ENCODE data around the gene EYS. TPM values are rescaled to one million over a fixed set of nuclear protein-coding genes. Genes with fewer than 3 reads are reported as not detected.

The EYS gene
- total RNA-seq, 1 donor from 2014 or later: not detected

- no peak overlapping the region for H3K4me3 ChIP-seq
- no peaks in the 10 kb centered on the region for H3K9me3 ChIP-seq
- intact Hi-C loops (cut with DNase I): no loop called here
- H3K36me3 ChIP-seq: no peaks in the 10 kb centered on the region
- no peaks in the 10 kb centered on the region for H3K27me3 ChIP-seq
- no peak for DNase-seq (ENCODE audit: low spot score in 2 of 2)
- no peaks in the 10 kb centered on the region for H3K4me1 ChIP-seq
- no peak for TF ChIP-seq CTCF (IDR thresholded peaks at IDR 0.05)
- no peak overlapping the region for H3K27ac ChIP-seq
Observed at GRCh38 chr6:64724091-64724490, 982.9 kb downstream of the EYS start.

GRCh38 chr6:64723327-64724058 lies 983.5 kb downstream of the EYS start:
- no peak for DNase-seq (ENCODE audit: low spot score in 2 of 2)
- intact Hi-C loops (cut with DNase I): no loop called here

GRCh38 chr6:64721865-64722264 lies 985.2 kb downstream of the EYS start:
- no peak for DNase-seq (ENCODE audit: low spot score in 2 of 2)
- Histone ChIP-seq H3K4me3 (no peak overlapping the region), H3K4me1 (no peaks in the 10 kb centered on the region), H3K36me3 (no peaks in the 10 kb centered on the region), H3K27me3 (no peaks in the 10 kb centered on the region), H3K9me3 (no peaks in the 10 kb centered on the region), H3K27ac (no peak overlapping the region)
- intact Hi-C loops (cut with DNase I): no loop called here
- TF ChIP-seq CTCF (IDR thresholded peaks at IDR 0.05): no peak

More at GRCh38 chr6:64723327-64724058, 983.5 kb downstream of the EYS start:
- Histone ChIP-seq H3K9me3 (no peaks in the 10 kb centered on the region), H3K36me3 (no peaks in the 10 kb centered on the region), H3K4me1 (no peaks in the 10 kb centered on the region), H3K4me3 (no peak overlapping the region), H3K27ac (no peak overlapping the region), H3K27me3 (no peaks in the 10 kb centered on the region)
- no peak for TF ChIP-seq CTCF (IDR thresholded peaks at IDR 0.05)

GRCh38 chr6:64717281-64717680 lies 989.7 kb downstream of the EYS start:
- Histone ChIP-seq H3K9me3 (no peaks in the 10 kb centered on the region), H3K36me3 (no peaks in the 10 kb centered on the region), H3K4me3 (no peak overlapping the region), H3K27me3 (no peaks in the 10 kb centered on the region), H3K27ac (no peak overlapping the region), H3K4me1 (no peaks in the 10 kb centered on the region)
- TF ChIP-seq CTCF (IDR thresholded peaks at IDR 0.05): no peak
- intact Hi-C loops (cut with DNase I): no loop called here
- DNase-seq (ENCODE audit: low spot score in 2 of 2): no peak

DNA sequence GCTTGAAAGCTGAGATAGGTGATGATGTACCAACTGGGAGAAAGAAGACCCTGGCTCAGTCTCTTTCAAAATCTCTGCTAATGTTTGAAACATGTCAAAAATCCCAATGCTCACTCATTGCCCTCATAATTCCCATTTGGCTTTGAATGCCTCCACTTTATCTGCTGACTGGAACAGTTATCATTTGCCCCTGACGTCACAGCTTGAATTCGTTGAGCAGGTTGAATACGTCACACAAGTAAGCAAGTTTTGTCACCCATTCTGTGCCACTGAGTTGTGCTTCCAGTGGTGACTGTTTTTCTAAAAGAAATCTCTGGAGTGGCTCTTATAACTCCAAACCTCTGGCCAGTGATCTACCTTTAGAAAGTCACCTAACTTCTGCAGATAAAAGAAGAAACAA lies 991.4 kb downstream of the EYS start:
- intact Hi-C loops (cut with DNase I): no loop called here
- Histone ChIP-seq H3K36me3 (no peaks in the 10 kb centered on the region), H3K27me3 (no peaks in the 10 kb centered on the region), H3K9me3 (no peaks in the 10 kb centered on the region), H3K4me1 (no peaks in the 10 kb centered on the region), H3K27ac (no peak overlapping the region), H3K4me3 (no peak overlapping the region)
- no peak for DNase-seq (ENCODE audit: low spot score in 2 of 2)
- no peak for TF ChIP-seq CTCF (IDR thresholded peaks at IDR 0.05)

DNA sequence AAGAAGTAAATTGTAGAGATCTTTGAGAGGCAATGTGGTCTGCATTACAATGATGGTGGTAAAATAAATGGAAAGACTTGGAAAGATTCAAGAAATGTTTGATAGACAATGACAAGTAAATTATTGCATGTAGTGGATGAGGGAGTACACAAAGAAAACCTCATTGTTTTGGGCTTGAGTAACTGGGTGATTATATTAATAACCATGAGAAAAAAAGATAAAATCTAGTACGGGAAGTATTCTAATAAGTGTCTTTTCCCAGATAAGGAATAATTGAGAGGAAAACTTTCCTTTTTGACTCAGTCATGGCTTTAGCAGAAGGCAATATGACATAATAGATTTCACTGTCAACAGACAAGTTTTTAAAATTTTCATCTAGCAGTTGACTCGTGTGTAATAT lies 993.0 kb downstream of the EYS start:
- Histone ChIP-seq H3K4me3 (no peak overlapping the region), H3K27ac (no peak overlapping the region), H3K4me1 (no peaks in the 10 kb centered on the region), H3K36me3 (no peaks in the 10 kb centered on the region), H3K9me3 (no peaks in the 10 kb centered on the region), H3K27me3 (no peaks in the 10 kb centered on the region)
- intact Hi-C loops (cut with DNase I): no loop called here
- no peak for TF ChIP-seq CTCF (IDR thresholded peaks at IDR 0.05)
- no peak for DNase-seq (ENCODE audit: low spot score in 2 of 2)

Measured in ascending aorta (tissue), 2 donors.